Trophoblast cell (in vitro differentiated cells and primary cell): ENCODE results near the gene NECTIN4.

ENCODE experiments used
- DNase-seq, 2 donors: peaks; one replicate each; pipeline ENCODE4 v3.0.0-alpha.2; 2016
- H2AFZ ChIP-seq: 2 replicates; pipeline ENCODE4 v1.6.1; 2013; ENCODE audit warnings: low read length, moderate library complexity, mild to moderate bottlenecking; ENCODE audit not compliant: insufficient read depth, poor library complexity
- H2AK5ac ChIP-seq: 2 replicates; pipeline ENCODE4 v1.6.1; 2013; ENCODE audit warnings: mild to moderate bottlenecking, low read length
- H2BK120ac ChIP-seq: 2 replicates; pipeline ENCODE4 v1.6.1; 2013; ENCODE audit warnings: low read length, mild to moderate bottlenecking, moderate library complexity; ENCODE audit not compliant: insufficient read depth, poor library complexity
- H2BK12ac ChIP-seq: 2 replicates; pipeline ENCODE4 v1.6.1; 2013; ENCODE audit warnings: mild to moderate bottlenecking, low read length, moderate library complexity
- H2BK5ac ChIP-seq: 2 replicates; pipeline ENCODE4 v1.6.1; 2013; ENCODE audit warnings: low read length, low read depth, moderate library complexity, mild to moderate bottlenecking; ENCODE audit not compliant: poor library complexity
- H3K14ac ChIP-seq: 2 replicates; pipeline ENCODE4 v1.6.1; 2013; ENCODE audit warnings: mild to moderate bottlenecking, low read length
- H3K18ac ChIP-seq: 2 replicates; pipeline ENCODE4 v1.6.1; 2013; ENCODE audit warnings: mild to moderate bottlenecking, low read length
- H3K23ac ChIP-seq: 2 replicates; pipeline ENCODE4 v1.6.1; 2013; ENCODE audit warnings: low read length
- H3K27ac ChIP-seq: 2 replicates; pipeline ENCODE4 v1.5.1; 2013; ENCODE audit warnings: low read depth, mild to moderate bottlenecking, inconsistent platforms, low read length, moderate library complexity
- H3K27me3 ChIP-seq: 2 replicates; pipeline ENCODE4 v1.6.1; 2013; ENCODE audit warnings: inconsistent platforms, mild to moderate bottlenecking, low read length, moderate library complexity; ENCODE audit not compliant: insufficient read depth
- H3K36me3 ChIP-seq, 2 experiments: 1 replicate in 1 of 2; 2 replicates in 1 of 2; pipeline ENCODE4 v1.6.1; 2013; ENCODE audit warnings: low read length in 2 of 2, mild to moderate bottlenecking in 2 of 2, moderate library complexity in 1 of 2; ENCODE audit not compliant: insufficient read depth in 2 of 2, control insufficient read depth in 1 of 2
- H3K4ac ChIP-seq: 2 replicates; pipeline ENCODE4 v1.6.1; 2013; ENCODE audit warnings: low read depth, mild to moderate bottlenecking, low read length, moderate library complexity
- H3K4me1 ChIP-seq, 2 experiments: 1 replicate in 1 of 2; 2 replicates in 1 of 2; pipeline ENCODE4 v1.6.1; 2013; ENCODE audit warnings: low read length in 2 of 2, mild to moderate bottlenecking in 2 of 2, moderate library complexity in 1 of 2; ENCODE audit not compliant: insufficient read depth in 2 of 2, control insufficient read depth in 1 of 2
- H3K4me2 ChIP-seq: 2 replicates; pipeline ENCODE4 v1.6.1; 2013; ENCODE audit warnings: inconsistent platforms, mild to moderate bottlenecking, low read length, moderate library complexity
- H3K4me3 ChIP-seq: 2 replicates; pipeline ENCODE4 v1.5.1; 2013; ENCODE audit warnings: mild to moderate bottlenecking, low read depth, low read length, inconsistent platforms
- H3K79me1 ChIP-seq: one replicate; pipeline ENCODE4 v1.6.1; 2013; ENCODE audit warnings: low read length
- H3K79me2 ChIP-seq: 2 replicates; pipeline ENCODE4 v1.6.1; 2013; ENCODE audit warnings: low read length, mild to moderate bottlenecking; ENCODE audit not compliant: control insufficient read depth, insufficient read depth, poor library complexity
- H3K9ac ChIP-seq: 2 replicates; pipeline ENCODE4 v1.6.1; 2013; ENCODE audit warnings: mild to moderate bottlenecking, low read length
- H3K9me3 ChIP-seq: 2 replicates; pipeline ENCODE4 v1.6.1; 2013; ENCODE audit warnings: low read depth, mild to moderate bottlenecking, control low read depth, inconsistent platforms, low read length; ENCODE audit not compliant: insufficient read depth
- H4K12ac ChIP-seq: 2 replicates; pipeline ENCODE4 v1.6.1; 2013; ENCODE audit warnings: low read depth, mild to moderate bottlenecking, low read length, moderate library complexity
- H4K8ac ChIP-seq: 2 replicates; pipeline ENCODE4 v1.6.1; 2013; ENCODE audit warnings: low read depth, mild to moderate bottlenecking, low read length, moderate library complexity
- H4K91ac ChIP-seq: one replicate; pipeline ENCODE4 v1.6.1; 2013; ENCODE audit warnings: low read depth, mild to moderate bottlenecking, low read length, moderate library complexity
- WGBS: extraction: QIAGEN DNeasy Blood & Tissue Kit; methylation state at CpG from one replicate; pipeline ENCODE4 v1.1.7; 2013; ENCODE audit warnings: missing lambda C conversion rate; ENCODE audit not compliant: insufficient read length, insufficient coverage; ENCODE audit errors: extremely low coverage; 5-methylcytosine and 5-hydroxymethylcytosine counted together

The NECTIN4 gene

DNA sequence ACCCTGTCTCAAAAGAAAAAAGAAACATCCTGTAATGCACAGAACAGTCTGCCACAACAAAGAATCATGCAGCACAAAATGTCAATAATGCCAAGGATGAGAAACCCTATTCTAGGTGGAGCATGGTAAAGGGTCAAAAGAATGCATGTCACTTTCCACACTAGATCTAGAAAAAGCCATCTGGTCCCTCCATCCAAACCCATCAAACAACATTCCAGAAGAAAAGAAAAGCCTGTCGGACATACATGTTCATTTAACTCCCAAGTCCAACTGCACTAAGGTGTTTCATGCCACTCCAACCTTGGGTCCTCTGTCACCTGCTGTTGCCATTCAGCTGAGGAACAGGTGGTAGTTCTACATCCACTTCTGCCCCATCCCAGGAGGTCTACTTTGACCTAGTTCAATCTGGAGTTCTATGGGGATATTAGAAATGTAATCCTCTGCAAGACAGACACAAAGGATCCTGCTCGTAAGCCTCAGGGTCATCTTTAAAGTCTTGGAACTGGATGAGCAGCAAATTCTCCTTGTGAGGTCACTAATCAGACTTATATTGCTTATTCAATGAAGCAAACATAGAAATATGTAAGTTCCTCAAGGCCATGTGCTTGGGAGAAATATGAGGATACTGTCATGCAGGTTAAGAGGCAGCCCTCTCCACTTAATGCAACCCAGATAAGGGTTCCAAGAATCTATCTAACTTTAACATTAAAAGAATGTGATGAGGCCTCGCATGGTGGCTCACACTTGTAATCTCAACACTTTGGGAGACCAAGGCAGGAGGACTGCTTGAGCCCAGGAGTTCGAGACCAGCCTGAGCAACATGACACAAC is 39.4 kb upstream of the NECTIN4 start:
- peaks cover 15% of the 10 kb centered on the region for H3K79me2 ChIP-seq
- H4K8ac ChIP-seq, result no peak overlapping the region
- no peak overlapping the region for H2AFZ ChIP-seq
- H3K79me1 ChIP-seq, result peaks cover 23% of the 10 kb centered on the region
- no peak overlapping the region for H3K27ac ChIP-seq
- H3K18ac ChIP-seq, result no peak overlapping the region
- no peak overlapping the region for H3K4me2 ChIP-seq
- H3K9ac ChIP-seq, result no peak overlapping the region
- no peak overlapping the region for H3K14ac ChIP-seq
- H3K36me3 ChIP-seq, result peaks cover 15 to 23% of the 10 kb centered on the region in 2 experiments
- no peak overlapping the region for H4K91ac ChIP-seq
- H2BK5ac ChIP-seq, result no peak overlapping the region
- H2BK12ac ChIP-seq, result no peak overlapping the region
- no peaks in the 10 kb centered on the region for H3K27me3 ChIP-seq
- no peak overlapping the region for H3K23ac ChIP-seq
- no peak overlapping the region for H3K4ac ChIP-seq
- H4K12ac ChIP-seq, result no peak overlapping the region
- WGBS, result no CpG with 5 or more reads among the region's 4 CpGs
- H3K4me1 ChIP-seq, result peaks cover 5 to 16% of the 10 kb centered on the region in 2 experiments
- H2AK5ac ChIP-seq, result no peak overlapping the region
- H2BK120ac ChIP-seq, result no peak overlapping the region
- H3K4me3 ChIP-seq, result no peak overlapping the region
- DNase-seq, result peak; percentile 79 to 91
- no peaks in the 10 kb centered on the region for H3K9me3 ChIP-seq

DNA sequence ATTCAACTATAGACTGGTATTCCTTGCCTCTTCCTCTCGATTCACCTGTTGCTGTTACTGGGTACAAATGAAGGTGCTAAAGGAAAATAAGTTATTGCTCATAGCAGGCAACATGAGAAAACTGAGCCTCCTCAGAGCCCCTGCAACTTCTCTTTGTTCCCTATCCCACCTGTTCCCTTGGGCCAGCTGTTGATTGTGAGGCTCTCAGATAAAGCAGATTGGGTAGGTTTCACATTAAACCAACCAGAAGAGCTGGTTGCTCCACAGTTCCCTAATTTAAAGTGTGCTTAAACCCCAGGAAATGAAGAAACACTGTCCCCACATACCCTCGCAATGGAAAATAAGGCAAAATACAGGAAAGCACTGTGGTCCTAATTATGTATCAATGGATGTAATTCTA is 38.3 kb upstream of the NECTIN4 start:
- Histone ChIP-seq H2BK12ac (no peak overlapping the region), H3K79me2 (peaks cover 9% of the 10 kb centered on the region), H4K12ac (no peak overlapping the region), H4K8ac (no peak overlapping the region), H3K4me3 (no peak overlapping the region), H2BK120ac (no peak overlapping the region), H3K9ac (no peak overlapping the region), H2AK5ac (no peak overlapping the region), H3K27me3 (no peaks in the 10 kb centered on the region), H3K23ac (no peak overlapping the region), H3K27ac (no peak overlapping the region), H3K4me2 (no peak overlapping the region), H3K14ac (no peak overlapping the region), H3K79me1 (peaks cover 12% of the 10 kb centered on the region), H2AFZ (no peak overlapping the region), H3K4ac (peak overlapping the region; percentile 40), H3K9me3 (no peaks in the 10 kb centered on the region), H3K36me3 (peaks cover 19 to 31% of the 10 kb centered on the region in 2 experiments), H2BK5ac (no peak overlapping the region), H3K18ac (no peak overlapping the region), H4K91ac (no peak overlapping the region), H3K4me1 (peaks cover 2 to 12% of the 10 kb centered on the region in 2 experiments)
- no CpG with 5 or more reads among the region's 2 CpGs for WGBS
- no peak for DNase-seq

GRCh38 chr1:161122967-161123366 is 33.6 kb upstream of the NECTIN4 start:
- H3K79me1 ChIP-seq, result no peaks in the 10 kb centered on the region
- no peak overlapping the region for H2AK5ac ChIP-seq
- H3K27me3 ChIP-seq, result no peaks in the 10 kb centered on the region
- no peak overlapping the region for H3K4ac ChIP-seq
- DNase-seq, result no peak
- no peak overlapping the region for H2BK12ac ChIP-seq
- H3K23ac ChIP-seq, result no peak overlapping the region
- no peak overlapping the region for H2BK5ac ChIP-seq
- no peak overlapping the region for H3K18ac ChIP-seq
- no peak overlapping the region for H3K4me3 ChIP-seq
- no CpG with 5 or more reads among the region's 6 CpGs for WGBS
- no peak overlapping the region for H2BK120ac ChIP-seq
- peaks cover 2% of the 10 kb centered on the region for H3K9me3 ChIP-seq
- H3K4me2 ChIP-seq, result no peak overlapping the region
- H4K8ac ChIP-seq, result no peak overlapping the region
- H3K36me3 ChIP-seq, result peaks cover 30 to 51% of the 10 kb centered on the region in 2 experiments
- no peak overlapping the region for H3K14ac ChIP-seq
- H4K91ac ChIP-seq, result no peak overlapping the region
- peaks cover 9 to 11% of the 10 kb centered on the region in 2 experiments for H3K4me1 ChIP-seq
- peaks cover 4% of the 10 kb centered on the region for H3K79me2 ChIP-seq
- H3K27ac ChIP-seq, result no peak overlapping the region
- H3K9ac ChIP-seq, result no peak overlapping the region
- H2AFZ ChIP-seq, result no peak overlapping the region
- H4K12ac ChIP-seq, result no peak overlapping the region

DNA sequence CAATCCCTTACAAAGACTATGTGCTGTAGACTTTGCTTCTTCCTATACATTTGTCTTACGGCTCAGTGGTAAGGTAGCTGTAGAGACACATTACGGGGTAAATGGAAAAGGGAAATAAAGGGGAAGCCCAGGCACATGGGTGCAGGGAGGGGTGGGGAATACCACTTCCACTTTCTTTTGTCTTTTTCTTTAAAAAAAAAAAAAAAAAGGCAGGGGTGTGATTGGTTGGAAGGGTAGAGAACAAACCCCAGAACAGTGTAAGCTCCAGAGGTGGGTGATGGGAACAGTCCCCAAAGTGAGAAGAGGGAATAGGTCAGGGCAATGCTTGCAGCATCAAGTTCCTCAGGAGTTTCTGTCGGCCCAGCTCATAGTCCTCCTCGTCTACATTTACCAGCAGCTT is 32.5 kb upstream of the NECTIN4 start:
- Histone ChIP-seq H2BK12ac (no peak overlapping the region), H3K4me1 (peaks cover 9 to 11% of the 10 kb centered on the region in 2 experiments), H4K12ac (no peak overlapping the region), H3K4ac (no peak overlapping the region), H3K9ac (no peak overlapping the region), H3K27me3 (no peaks in the 10 kb centered on the region), H3K9me3 (peaks cover 2% of the 10 kb centered on the region), H3K27ac (no peak overlapping the region), H3K79me2 (peaks cover 9% of the 10 kb centered on the region), H2AK5ac (no peak overlapping the region), H4K8ac (no peak overlapping the region), H2BK120ac (no peak overlapping the region), H3K4me2 (no peak overlapping the region), H3K14ac (no peak overlapping the region), H3K4me3 (no peak overlapping the region), H3K23ac (no peak overlapping the region), H3K36me3 (peaks cover 30 to 47% of the 10 kb centered on the region in 2 experiments), H3K18ac (no peak overlapping the region), H4K91ac (no peak overlapping the region), H2BK5ac (no peak overlapping the region), H3K79me1 (peaks cover 5% of the 10 kb centered on the region), H2AFZ (no peak overlapping the region)
- no peak for DNase-seq
- no CpG with 5 or more reads among the region's 4 CpGs for WGBS
